Measurements from ENCODE around the gene PHACTR2.

GRCh38 chr6:143694013-143694412 is 16.2 kb downstream of the PHACTR2 start:
- TF ChIP-seq, protein P1, sequence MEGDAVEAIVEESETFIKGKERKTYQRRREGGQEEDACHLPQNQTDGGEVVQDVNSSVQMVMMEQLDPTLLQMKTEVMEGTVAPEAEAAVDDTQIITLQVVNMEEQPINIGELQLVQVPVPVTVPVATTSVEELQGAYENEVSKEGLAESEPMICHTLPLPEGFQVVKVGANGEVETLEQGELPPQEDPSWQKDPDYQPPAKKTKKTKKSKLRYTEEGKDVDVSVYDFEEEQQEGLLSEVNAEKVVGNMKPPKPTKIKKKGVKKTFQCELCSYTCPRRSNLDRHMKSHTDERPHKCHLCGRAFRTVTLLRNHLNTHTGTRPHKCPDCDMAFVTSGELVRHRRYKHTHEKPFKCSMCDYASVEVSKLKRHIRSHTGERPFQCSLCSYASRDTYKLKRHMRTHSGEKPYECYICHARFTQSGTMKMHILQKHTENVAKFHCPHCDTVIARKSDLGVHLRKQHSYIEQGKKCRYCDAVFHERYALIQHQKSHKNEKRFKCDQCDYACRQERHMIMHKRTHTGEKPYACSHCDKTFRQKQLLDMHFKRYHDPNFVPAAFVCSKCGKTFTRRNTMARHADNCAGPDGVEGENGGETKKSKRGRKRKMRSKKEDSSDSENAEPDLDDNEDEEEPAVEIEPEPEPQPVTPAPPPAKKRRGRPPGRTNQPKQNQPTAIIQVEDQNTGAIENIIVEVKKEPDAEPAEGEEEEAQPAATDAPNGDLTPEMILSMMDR (IDR thresholded peaks at IDR 0.05), result no peak
- no peak for TF ChIP-seq POLR2A (IDR thresholded peaks at IDR 0.05)

Data from body of pancreas (tissue), 4 donors.